Epithelial cell of proximal tubule (primary cell): ENCODE results near the gene CRTC3. TPM values are rescaled to one million over a fixed set of nuclear protein-coding genes. Genes with fewer than 3 reads are reported as not detected.
"Not testable (repeated sequence)": the region's sequence is repeated elsewhere in the genome, so short reads cannot be mapped to it uniquely, and the experiment has no call there.

Experiments used
- DNase-seq: peaks from one replicate; pipeline ENCODE4 v3.0.0-alpha.2; 2011; ENCODE audit warnings: low read depth
- H3K4me3 ChIP-seq: 2 replicates; pipeline ENCODE4 v1.5.1; 2011; ENCODE audit warnings: low read depth, mild to moderate bottlenecking, low read length
- CTCF ChIP-seq: conservative IDR thresholded peaks from 2 replicates; pipeline ENCODE4 v1.5.1; 2012; ENCODE audit warnings: low read depth, mild to moderate bottlenecking, low read length
- total RNA-seq: library from RNA; depleted of rRNA; stranded (reverse); fragments of >200 nt; gene quantifications from 2 replicates; pipeline ENCODE4 v1.2.3, GENCODE V29; 2015

CRTC3 gene
- total RNA-seq, 1 donor from 2014 or later = 7.1 TPM

DNA sequence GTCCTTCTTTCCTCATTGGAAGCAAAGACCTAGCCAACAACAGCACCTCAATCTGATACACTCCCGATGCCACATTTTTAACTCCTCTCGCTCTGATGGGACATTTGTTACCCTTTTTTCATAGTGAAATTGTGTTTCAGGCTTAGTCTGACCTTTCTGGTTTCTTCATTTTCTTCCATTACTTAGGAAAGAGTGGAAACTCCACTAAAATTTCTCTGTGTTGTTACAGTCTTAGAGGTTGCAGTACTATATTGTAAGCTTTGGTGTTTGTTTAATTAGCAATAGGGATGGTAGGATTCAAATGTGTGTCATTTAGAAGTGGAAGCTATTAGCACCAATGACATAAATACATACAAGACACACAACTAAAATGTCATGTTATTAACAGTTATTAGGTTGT, 29.6 kb upstream of the CRTC3 start:
- TF ChIP-seq CTCF = no peak
- no peak overlapping the region for H3K4me3 ChIP-seq
- no peak for DNase-seq

DNA sequence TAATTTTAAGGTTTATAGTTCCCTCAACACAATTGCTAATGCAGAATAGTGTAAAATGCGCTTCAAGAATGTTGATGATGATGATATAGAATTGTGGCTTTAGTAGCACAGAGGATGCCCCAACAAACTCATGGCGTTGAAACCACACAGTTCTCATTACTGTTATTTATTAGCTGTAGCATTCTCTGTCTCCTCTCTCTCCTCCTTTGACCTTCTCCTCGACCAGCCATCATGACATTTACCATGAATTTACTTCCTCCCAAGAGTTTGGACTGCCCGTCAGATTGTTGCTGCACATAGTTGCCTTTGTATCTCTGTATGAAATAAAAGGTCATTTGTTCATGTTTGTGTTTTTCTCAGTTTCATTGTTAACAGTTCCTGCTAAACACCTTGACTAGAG, 27.8 kb upstream of the CRTC3 start:
- DNase-seq = no peak
- H3K4me3 ChIP-seq = no peak overlapping the region
- no peak for TF ChIP-seq CTCF

DNA sequence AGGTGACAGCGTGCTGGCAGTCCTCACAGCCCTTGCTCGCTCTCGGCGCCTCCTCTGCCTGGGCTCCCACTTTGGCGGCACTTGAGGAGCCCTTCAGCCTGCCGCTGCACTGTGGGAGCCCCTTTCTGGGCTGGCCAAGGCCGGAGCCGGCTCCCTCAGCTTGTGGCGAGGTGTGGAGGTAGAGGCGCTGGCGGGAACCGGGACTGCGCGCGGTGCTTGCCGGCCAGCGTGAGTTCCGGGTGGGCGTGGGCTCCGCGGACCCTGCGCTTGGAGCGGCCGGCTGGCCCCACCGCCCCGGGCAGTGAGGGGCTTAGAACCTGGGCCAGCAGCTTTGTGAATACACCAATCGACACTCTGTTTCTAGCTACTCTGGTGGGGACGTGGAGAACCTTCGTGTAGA, 18.9 kb upstream of the CRTC3 start:
- not testable (repeated sequence) for H3K4me3 ChIP-seq, DNase-seq

GRCh38 chr15:90511211-90511618, 18.5 kb upstream of the CRTC3 start:
- DNase-seq = not testable (repeated sequence)

DNA sequence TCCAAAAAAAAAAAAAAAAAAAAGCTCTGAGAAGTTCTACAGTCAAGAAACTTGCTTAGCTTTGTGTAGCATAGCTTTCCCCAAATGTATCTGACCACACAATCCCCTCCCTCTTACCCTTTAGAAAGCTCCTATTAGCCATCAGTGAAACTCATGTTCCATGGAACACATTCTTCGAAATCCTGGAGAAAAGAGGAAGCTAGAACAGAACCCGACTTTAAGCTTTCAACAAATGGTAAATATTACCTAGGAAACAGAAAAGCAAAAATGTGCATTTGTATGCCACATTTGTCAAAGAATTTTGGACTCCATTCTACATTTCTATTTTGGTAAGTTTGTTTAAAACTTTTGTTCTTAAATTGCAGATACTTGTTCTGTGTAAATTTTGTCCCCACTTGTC, 17.4 kb upstream of the CRTC3 start:
- TF ChIP-seq CTCF = no peak
- DNase-seq = no peak
- no peak overlapping the region for H3K4me3 ChIP-seq

More at GRCh38 chr15:90511211-90511618, 18.5 kb upstream of the CRTC3 start:
- H3K4me3 ChIP-seq = not testable (repeated sequence)

DNA sequence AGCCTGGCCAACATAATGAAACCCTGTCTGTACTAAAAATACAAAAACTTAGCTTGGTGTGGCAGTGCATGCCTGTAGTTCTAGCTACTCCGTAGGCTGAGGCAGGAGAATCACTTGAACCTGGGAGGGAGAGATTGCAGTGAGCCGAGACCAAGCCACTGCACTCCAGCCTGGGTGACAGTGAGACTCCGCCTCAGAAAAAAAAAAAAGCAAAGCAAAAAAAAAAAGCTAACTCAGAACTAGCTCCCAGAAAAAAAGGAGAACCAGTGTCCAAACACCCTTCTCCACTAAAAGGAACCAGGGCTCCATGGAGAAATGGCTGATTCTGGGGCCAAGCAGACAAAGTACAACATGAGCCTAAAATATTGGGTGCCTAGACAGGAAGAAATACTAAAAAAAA, 16.7 kb upstream of the CRTC3 start:
- H3K4me3 ChIP-seq = no peak overlapping the region
- DNase-seq = no peak
- no peak for TF ChIP-seq CTCF

- TF ChIP-seq CTCF = no peak
- DNase-seq = no peak
- no peak overlapping the region for H3K4me3 ChIP-seq
Observed at GRCh38 chr15:90513448-90513847, 16.3 kb upstream of the CRTC3 start.

DNA sequence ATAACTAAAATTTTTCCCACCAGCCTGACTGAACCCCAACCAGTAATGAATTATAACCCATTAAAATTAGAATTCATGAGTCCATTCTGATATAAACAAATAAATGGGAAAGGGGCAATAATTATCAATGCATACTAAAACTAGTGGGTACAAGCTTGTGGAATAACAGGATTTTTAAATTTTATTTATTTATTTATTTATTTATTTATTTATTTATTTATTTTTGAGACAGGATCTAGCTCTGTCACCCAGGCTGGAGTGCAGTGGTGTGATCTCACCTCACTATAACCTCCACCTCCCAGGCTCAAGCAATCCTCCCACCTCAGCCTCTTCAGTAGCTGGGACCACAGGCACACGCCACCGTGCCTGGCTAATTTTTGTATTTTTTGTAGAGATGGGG, 15.8 kb upstream of the CRTC3 start:
- DNase-seq, H3K4me3 ChIP-seq: not testable (repeated sequence)

GRCh38 chr15:90519688-90520087, 10.0 kb upstream of the CRTC3 start:
- no peak for TF ChIP-seq CTCF
- H3K4me3 ChIP-seq = no peak overlapping the region
- no peak for DNase-seq
